Panc1 (cell line): ENCODE data around the gene SSTR5. TPM values are rescaled to one million over a fixed set of nuclear protein-coding genes. Genes with fewer than 3 reads are reported as not detected.

ENCODE experiments used
- ATAC-seq: fragments of 200-7000 bp; cut with Tn5 transposase; 2 replicates; pipeline ENCODE4 v1.9.1; 2020; ENCODE audit warnings: mild to moderate bottlenecking, moderate library complexity
- BruUV-seq: library from RNA; stranded (reverse); fragments of 400-500 nt; replicated peaks from 2 replicates; lab custom pipeline; 2021; lab: Mats Ljungman, UMichigan
- CTCF ChIA-PET: fragments of 300-600 bp; sonication (Branson Sonifier 250); formaldehyde crosslinking; loops from one replicate; lab custom pipeline; 2022; ENCODE audit warnings: antibody characterized with exemption; lab: Charles Lee
- POLR2A ChIA-PET: fragments of 300-600 bp; sonication (Branson Sonifier 250); formaldehyde crosslinking; loops from one replicate; lab custom pipeline; 2022; ENCODE audit warnings: antibody characterized with exemption; lab: Charles Lee
- DNase-seq: peaks from one replicate; pipeline ENCODE4 v3.0.0-alpha.2; 2010; ENCODE audit warnings: low read depth, low spot score
- H3K27ac ChIP-seq: 2 replicates; pipeline ENCODE4 v1.5.1; 2011; ENCODE audit warnings: mild to moderate bottlenecking, low read length, inconsistent platforms
- H3K27me3 ChIP-seq: fragments of 200-500 bp; sonication (Bioruptor generic); 2 replicates; pipeline ENCODE4 v1.6.0; 2014; ENCODE audit warnings: low read length, inconsistent platforms; ENCODE audit not compliant: control insufficient read depth, insufficient read depth
- H3K36me3 ChIP-seq: fragments of 200-500 bp; sonication (Bioruptor generic); 2 replicates; pipeline ENCODE4 v1.5.1; 2014; ENCODE audit warnings: inconsistent platforms, mild to moderate bottlenecking, low read length, moderate library complexity; ENCODE audit not compliant: control insufficient read depth, insufficient read depth
- H3K4me1 ChIP-seq: 2 replicates; pipeline ENCODE4 v1.5.1; 2011; ENCODE audit warnings: inconsistent platforms, mild to moderate bottlenecking, low read length, moderate library complexity; ENCODE audit not compliant: control insufficient read depth, insufficient read depth
- H3K4me3 ChIP-seq, 2 experiments: 2 replicates each; pipeline ENCODE4 v1.5.1; 2011 to 2012; ENCODE audit warnings: low read depth in 2 of 2, low read length in 2 of 2, mild to moderate bottlenecking in 2 of 2, inconsistent platforms in 1 of 2, moderate library complexity in 1 of 2
- H3K9me3 ChIP-seq: fragments of 200-500 bp; sonication (Bioruptor generic); 2 replicates; pipeline ENCODE4 v1.5.1; 2014; ENCODE audit warnings: low read depth, mild to moderate bottlenecking, inconsistent platforms, low read length, moderate library complexity; ENCODE audit not compliant: control insufficient read depth, insufficient read depth
- POLR2AphosphoS5 ChIP-seq: IDR thresholded peaks from 2 replicates; pipeline ENCODE4 v1.6.1; 2012; ENCODE audit warnings: mild to moderate bottlenecking, low read depth, low read length, moderate library complexity
- REST ChIP-seq, 2 experiments: IDR thresholded peaks; 2 replicates each; pipeline ENCODE4 v1.6.1; 2011 to 2012; ENCODE audit warnings: low read depth in 2 of 2, control low read depth in 1 of 2, low read length in 1 of 2, mild to moderate bottlenecking in 1 of 2, moderate library complexity in 1 of 2; ENCODE audit not compliant: insufficient read depth in 1 of 2
- SIN3A ChIP-seq: IDR thresholded peaks from 2 replicates; pipeline ENCODE4 v1.6.1; 2012; ENCODE audit warnings: low read depth, mild to moderate bottlenecking, low read length, moderate library complexity, borderline replicate concordance; ENCODE audit not compliant: insufficient read depth
- TCF7L2 ChIP-seq: IDR thresholded peaks from 2 replicates; pipeline ENCODE4 v1.6.1; 2011; ENCODE audit warnings: mild to moderate bottlenecking, low read depth, low read length, inconsistent platforms
- in situ Hi-C: cut with HindIII; loops from 2 replicates; pipeline ENCODE4 v1.10.0; 2016; ENCODE audit warnings: low sequenced_read_pairs, low pct_unique_long_range_greater_than_20kb
- intact Hi-C: fragments of 100-400 bp; cut with micrococcal nuclease; formaldehyde crosslinking; loops from one replicate; pipeline ENCODE4 v1.10.0; 2022; ENCODE audit not compliant: unreplicated experiment
- total RNA-seq: library from RNA; stranded (reverse); gene quantifications from one replicate; pipeline ENCODE4 v1.2.1, GENCODE V29; 2021; ENCODE audit not compliant: unreplicated experiment
- TF ChIP-seq, protein P1 (sequence below): fragments of 450-650 bp; IDR thresholded peaks from 2 replicates; pipeline ENCODE4 v1.5.1; 2017; ENCODE audit warnings: mild to moderate bottlenecking

Gene SSTR5
- total RNA-seq, 1 experiment from 2014 or later: 2.8 TPM

- DNase-seq (no peak), ATAC-seq (no peak)
- TF ChIP-seq, protein P1, sequence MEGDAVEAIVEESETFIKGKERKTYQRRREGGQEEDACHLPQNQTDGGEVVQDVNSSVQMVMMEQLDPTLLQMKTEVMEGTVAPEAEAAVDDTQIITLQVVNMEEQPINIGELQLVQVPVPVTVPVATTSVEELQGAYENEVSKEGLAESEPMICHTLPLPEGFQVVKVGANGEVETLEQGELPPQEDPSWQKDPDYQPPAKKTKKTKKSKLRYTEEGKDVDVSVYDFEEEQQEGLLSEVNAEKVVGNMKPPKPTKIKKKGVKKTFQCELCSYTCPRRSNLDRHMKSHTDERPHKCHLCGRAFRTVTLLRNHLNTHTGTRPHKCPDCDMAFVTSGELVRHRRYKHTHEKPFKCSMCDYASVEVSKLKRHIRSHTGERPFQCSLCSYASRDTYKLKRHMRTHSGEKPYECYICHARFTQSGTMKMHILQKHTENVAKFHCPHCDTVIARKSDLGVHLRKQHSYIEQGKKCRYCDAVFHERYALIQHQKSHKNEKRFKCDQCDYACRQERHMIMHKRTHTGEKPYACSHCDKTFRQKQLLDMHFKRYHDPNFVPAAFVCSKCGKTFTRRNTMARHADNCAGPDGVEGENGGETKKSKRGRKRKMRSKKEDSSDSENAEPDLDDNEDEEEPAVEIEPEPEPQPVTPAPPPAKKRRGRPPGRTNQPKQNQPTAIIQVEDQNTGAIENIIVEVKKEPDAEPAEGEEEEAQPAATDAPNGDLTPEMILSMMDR: no peak
- TF ChIP-seq POLR2AphosphoS5: no peak
- TF ChIP-seq SIN3A: no peak
- TF ChIP-seq REST (IDR thresholded peaks at IDR 0.05; ENCODE audit: insufficient read depth in 1 of 2, low read depth in 2 of 2, low read length in 1 of 2): no peak
- TF ChIP-seq TCF7L2: no peak
- no peaks in the 10 kb centered on the region for H3K27me3 ChIP-seq
- BruUV-seq: no TSS peak
- POLR2A ChIA-PET: interaction anchor here (0.5 kb wide), 1 partner anchor 61 kb away, joined by 3 read pairs; no protein-coding TSS in a partner anchor
- in situ Hi-C loops: no loop called here
- H3K27ac ChIP-seq: no peak overlapping the region
- no peak overlapping the region for H3K4me3 ChIP-seq
- H3K9me3 ChIP-seq: no peaks in the 10 kb centered on the region
- peaks cover 42% of the 10 kb centered on the region for H3K4me1 ChIP-seq
- CTCF ChIA-PET: no interaction called here
- intact Hi-C loops: no loop called here
- no peaks in the 10 kb centered on the region for H3K36me3 ChIP-seq
Measured at GRCh38 chr16:1097800-1098199, 25.3 kb downstream of the SSTR5 start.

GRCh38 chr16:1098266-1098991 lies 25.9 kb downstream of the SSTR5 start:
- Histone ChIP-seq H3K9me3 (no peaks in the 10 kb centered on the region), H3K27me3 (no peaks in the 10 kb centered on the region), H3K4me3 (no peak overlapping the region), H3K4me1 (peaks cover 45% of the 10 kb centered on the region), H3K36me3 (no peaks in the 10 kb centered on the region), H3K27ac (no peak overlapping the region)
- CTCF ChIA-PET: no interaction called here
- no TSS peak for BruUV-seq
- in situ Hi-C loops: no loop called here
- DNase-seq: no peak
- no peak for ATAC-seq
- POLR2A ChIA-PET: no interaction called here
- intact Hi-C loops: no loop called here
- TF ChIP-seq POLR2AphosphoS5 (no peak), SIN3A (no peak), REST (IDR thresholded peaks at IDR 0.05; ENCODE audit: insufficient read depth in 1 of 2, low read depth in 2 of 2, low read length in 1 of 2) (no peak), TCF7L2 (no peak)
- TF ChIP-seq, protein P1: no peak
